K562 (cell line): ENCODE data around the gene GART. TPM values are rescaled to one million over a fixed set of nuclear protein-coding genes. Genes with fewer than 3 reads are reported as not detected.

Source experiments
- CREB1 ChIP-seq, 2 experiments: sonication (generic) in 1 of 2; formaldehyde crosslinking in 1 of 2; IDR thresholded peaks; 2 replicates each; pipeline versions ENCODE4 v1.6.1 to v1.8.0; 2012 to 2022; ENCODE audit warnings: inconsistent platforms in 1 of 2, mild to moderate bottlenecking in 1 of 2, missing genetic modification reagents in 1 of 2, moderate library complexity in 1 of 2
- CREB3 ChIP-seq: fragments of 450-650 bp; conservative IDR thresholded peaks from 2 replicates; pipeline ENCODE4 v1.6.1; 2016; ENCODE audit warnings: missing genetic modification characterization, low read depth, mild to moderate bottlenecking, missing compliant biosample characterization, moderate library complexity
- CREM ChIP-seq: IDR thresholded peaks from 2 replicates; pipeline ENCODE4 v1.6.1; 2014; ENCODE audit warnings: antibody characterized with exemption, low read depth
- GABPB2 ChIP-seq: fragments of 250-450 bp; sonication (Bioruptor Pico); conservative IDR thresholded peaks from 2 replicates; pipeline ENCODE4 v1.5.1; 2021; ENCODE audit warnings: mild to moderate bottlenecking
- KLF1 ChIP-seq: fragments of 450-650 bp; IDR thresholded peaks from 2 replicates; pipeline ENCODE4 v1.6.1; 2016; ENCODE audit warnings: missing genetic modification characterization, missing compliant biosample characterization
- MIER1 ChIP-seq: fragments of 450-650 bp; IDR thresholded peaks from 2 replicates; pipeline ENCODE4 v1.6.1; 2016; ENCODE audit warnings: antibody characterized with exemption, mild to moderate bottlenecking, low read depth
- MYNN ChIP-seq, 2 experiments: sonication (generic); formaldehyde crosslinking in 1 of 2; IDR thresholded peaks; 2 replicates each; pipeline versions ENCODE4 v1.5.0 to v1.6.1; 2016 to 2020; ENCODE audit warnings: antibody characterized with exemption in 1 of 2, missing genetic modification reagents in 1 of 2
- NBN ChIP-seq: fragments of 450-650 bp; IDR thresholded peaks from 2 replicates; pipeline ENCODE4 v1.6.1; 2016; ENCODE audit warnings: low read depth, mild to moderate bottlenecking
- NR3C1 ChIP-seq: sonication (generic); formaldehyde crosslinking; IDR thresholded peaks from 2 replicates; pipeline ENCODE4 v1.8.1; 2022; ENCODE audit warnings: missing genetic modification reagents
- PPARD ChIP-seq: fragments of 250-450 bp; sonication (Bioruptor Pico); IDR thresholded peaks from 2 replicates; pipeline ENCODE4 v1.8.0; 2022; ENCODE audit warnings: inconsistent platforms, mild to moderate bottlenecking, moderate library complexity
- RHOXF2B ChIP-seq: fragments of 250-450 bp; sonication (Bioruptor Pico); conservative IDR thresholded peaks from 2 replicates; pipeline ENCODE4 v1.5.1; 2021
- SMC3 ChIP-seq: conservative IDR thresholded peaks from 2 replicates; pipeline ENCODE4 v1.6.1; 2011; ENCODE audit warnings: low read depth, low read length, improper control_type of control experiment; ENCODE audit not compliant: insufficient read depth
- SREBF2 ChIP-seq: sonication (generic); formaldehyde crosslinking; IDR thresholded peaks from 2 replicates; pipeline ENCODE4 v1.4.0; 2020; ENCODE audit warnings: mild to moderate bottlenecking, missing genetic modification reagents
- XRCC4 ChIP-seq: IDR thresholded peaks from one replicate; pipeline ENCODE4 v1.6.1; 2011; ENCODE audit not compliant: insufficient read depth, insufficient read length; ENCODE audit errors: extremely low read depth
- ZNF407 ChIP-seq: fragments of 450-650 bp; IDR thresholded peaks from 2 replicates; pipeline ENCODE4 v1.6.1; 2016; ENCODE audit warnings: low read depth
- ZNF639 ChIP-seq, 2 experiments: fragments of 200-800 bp in 1 of 2; sonication (Bioruptor generic) in 1 of 2; sonication (generic) in 1 of 2; formaldehyde crosslinking in 1 of 2; IDR thresholded peaks in 1 of 2; conservative IDR thresholded peaks in 1 of 2; 2 replicates each; pipeline versions ENCODE4 v1.5.0 to v1.6.1; 2016 to 2020; ENCODE audit warnings: missing compliant biosample characterization in 1 of 2, missing genetic modification characterization in 1 of 2, missing genetic modification reagents in 1 of 2
- polyA plus RNA-seq, 8 experiments: library from polyadenylated mRNA; depleted of rRNA in 4 of 8; stranded (reverse) in 5 of 8; unstranded in 3 of 8; fragments of >200 nt; fragmentation: Nextera tagmentation in 2 of 8; fragmentation: Illumina TruSeq in 1 of 8; extraction: Ambion mirVana in 2 of 8; extraction: Trizol in 1 of 8; gene quantifications; 2 replicates each; pipeline versions ENCODE4 v1.2.1 to v1.2.3, GENCODE V29; 2011 to 2014; ENCODE audit warnings: inconsistent platforms in 1 of 8, missing spikeins in 1 of 8
- total RNA-seq, 7 experiments: library from RNA; depleted of rRNA in 6 of 7; stranded (reverse); fragments of >200 nt in 6 of 7; fragmentation: Illumina TruSeq in 2 of 7; extraction: Trizol in 2 of 7; gene quantifications; 2 replicates each; pipeline versions ENCODE4 v1.2.1 to v1.2.3, GENCODE V29; 2011 to 2021; ENCODE audit warnings: low replicate concordance in 1 of 7

GART gene
- total and polyA plus RNA-seq, 9 of the 15 experiments (the other 6 are each of a cell fraction or from before 2014, with no cell fraction given), result 141 to 429 (median 349) TPM

GRCh38 chr21:33541756-33542639 lies at the start of gene GART (continued):
- TF ChIP-seq ZNF407, result no peak
- TF ChIP-seq PPARD, result no peak
- TF ChIP-seq NR3C1 (CRISPR knock-in tag), result no peak
- TF ChIP-seq SREBF2 (CRISPR knock-in tag), result no peak
- TF ChIP-seq NBN, result no peak; the same call in 1 of the 2 replicates
- no peak for TF ChIP-seq RHOXF2B
- no peak for TF ChIP-seq XRCC4
- TF ChIP-seq CREB1 (IDR thresholded peaks at IDR 0.05), result no peak; the same call in 1 of the 2 replicates
- TF ChIP-seq CREB1 (CRISPR knock-in tag; IDR thresholded peaks at IDR 0.05), result no peak
- TF ChIP-seq KLF1 (tag), result peak; percentile 93
- TF ChIP-seq ZNF639 (CRISPR knock-in tag; conservative IDR thresholded peaks at IDR 0.05 in 1 of 2, IDR thresholded peaks at IDR 0.05 in 1 of 2), result peak in 1 of 2 experiments; percentile 99; a peak in 2 of 4 replicates
- TF ChIP-seq SMC3, result no peak
- no peak for TF ChIP-seq GABPB2 (CRISPR knock-in tag)
- no peak; the same call in 1 of the 2 replicates for TF ChIP-seq CREB3 (tag)
- peak; percentile 70 for TF ChIP-seq CREM
- no peak for TF ChIP-seq MYNN (IDR thresholded peaks at IDR 0.05)
- TF ChIP-seq MYNN (CRISPR knock-in tag; IDR thresholded peaks at IDR 0.05), result no peak
- TF ChIP-seq MIER1, result 0 out of 2 replicates have a peak, but pooled peaks have one; percentile 38
